Stimulated activated CD8-positive, alpha-beta memory T cell treated with anti-CD3 and anti-CD28 coated beads, Interleukin-15, amount 100 ng/mL, for 24 hours (primary cell): ENCODE data around the gene SLC8A1.

Experiments used
- DNase-seq: peaks from one replicate; pipeline ENCODE4 v3.0.0-alpha.2; 2020; ENCODE audit warnings: low read depth

Gene SLC8A1

DNA sequence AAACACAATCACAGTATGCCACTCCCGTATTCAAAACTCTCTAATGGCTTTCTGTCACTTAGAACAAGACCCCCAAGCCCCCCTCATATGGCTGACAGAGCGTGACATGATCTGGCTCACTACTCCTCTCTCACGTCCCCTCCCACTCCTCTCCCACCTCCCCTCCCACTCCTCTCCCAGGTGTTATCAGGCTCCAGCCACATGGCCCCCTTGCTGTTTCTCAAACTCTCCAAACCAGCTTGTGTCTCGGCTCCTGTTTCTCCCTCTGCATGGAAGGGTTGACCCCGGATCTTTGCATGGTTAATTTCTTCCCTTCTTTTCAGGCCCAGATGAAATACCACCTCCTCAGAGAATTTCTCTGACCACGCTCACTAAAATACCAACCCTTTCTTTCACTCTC, 180.8 kb downstream of the SLC8A1 start:
- no peak for DNase-seq

DNA sequence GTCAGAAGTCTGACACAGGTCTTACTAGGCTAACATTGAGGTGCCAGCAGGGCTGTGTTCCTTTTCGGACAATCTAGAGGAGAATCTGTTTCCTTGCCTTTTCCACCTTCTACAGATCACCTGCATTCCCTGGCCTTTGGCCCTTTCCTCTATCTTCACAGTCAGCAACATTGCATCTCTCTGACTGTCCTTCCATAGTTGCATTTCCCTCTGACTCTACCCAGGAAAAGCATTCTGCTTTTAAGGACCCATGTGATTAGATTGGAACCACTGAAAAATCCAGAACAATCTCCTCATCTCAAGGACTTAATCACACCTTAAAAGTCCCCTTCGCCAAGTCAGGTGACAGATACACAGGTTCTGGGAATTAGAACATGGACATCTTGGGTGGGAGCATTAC, 181.5 kb downstream of the SLC8A1 start:
- no peak for DNase-seq

DNA sequence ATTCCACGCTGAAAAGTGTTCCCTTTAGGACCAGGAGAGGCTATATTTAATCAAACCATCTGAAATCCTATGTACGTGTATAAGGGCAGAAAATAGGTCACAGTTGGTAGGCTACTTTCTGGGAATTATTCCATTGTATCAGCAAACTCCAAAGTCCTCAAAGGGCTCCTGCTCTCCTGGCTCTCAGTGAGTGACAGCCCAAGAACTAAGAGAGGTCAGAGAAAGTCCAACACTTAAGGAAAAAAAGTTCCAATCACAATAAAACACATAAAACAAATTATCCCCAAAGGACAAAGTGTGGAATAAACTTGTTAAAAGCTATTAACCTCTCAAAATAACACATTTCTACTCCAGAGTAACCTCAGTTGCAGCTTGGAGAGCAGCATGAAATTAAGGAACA, 183.3 kb downstream of the SLC8A1 start:
- DNase-seq, result no peak

DNA sequence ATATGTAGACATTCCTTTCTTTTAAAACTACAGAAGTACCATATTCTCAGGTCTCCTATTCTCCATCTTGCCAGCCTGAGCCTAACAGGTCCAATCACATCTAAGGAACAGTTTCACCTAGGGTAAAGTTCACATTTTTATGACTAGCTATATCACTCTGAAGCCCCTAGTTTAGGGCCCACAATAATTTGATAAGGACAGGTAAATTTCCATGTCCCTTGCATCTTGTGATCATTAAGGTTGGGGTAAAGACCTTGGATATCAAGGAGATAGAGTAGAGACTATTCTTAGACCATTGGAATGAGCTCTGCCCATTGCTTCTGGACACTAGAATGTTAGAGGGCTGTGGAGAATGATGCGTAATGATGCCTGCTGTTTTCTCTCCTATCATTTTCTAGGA, 185.7 kb downstream of the SLC8A1 start:
- no peak for DNase-seq

DNA sequence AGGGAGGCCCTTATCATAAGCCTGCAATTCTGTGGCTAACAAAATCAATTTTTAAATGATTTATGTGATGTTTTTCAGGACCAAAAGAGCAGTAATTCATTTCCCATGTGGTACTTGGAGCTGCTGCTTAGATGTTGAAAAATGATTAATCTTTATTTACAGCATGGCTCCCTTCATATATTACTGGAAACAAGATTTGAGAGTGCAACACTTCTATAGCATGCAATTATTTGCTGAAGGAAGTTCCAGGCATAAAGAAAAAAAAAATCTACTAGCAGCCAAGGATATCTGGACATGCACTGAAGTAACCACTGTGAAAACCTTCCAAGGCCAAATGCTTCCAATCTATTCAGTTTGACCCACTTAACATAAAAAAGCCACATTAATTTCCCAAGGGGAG, 186.3 kb downstream of the SLC8A1 start:
- DNase-seq, result no peak

DNA sequence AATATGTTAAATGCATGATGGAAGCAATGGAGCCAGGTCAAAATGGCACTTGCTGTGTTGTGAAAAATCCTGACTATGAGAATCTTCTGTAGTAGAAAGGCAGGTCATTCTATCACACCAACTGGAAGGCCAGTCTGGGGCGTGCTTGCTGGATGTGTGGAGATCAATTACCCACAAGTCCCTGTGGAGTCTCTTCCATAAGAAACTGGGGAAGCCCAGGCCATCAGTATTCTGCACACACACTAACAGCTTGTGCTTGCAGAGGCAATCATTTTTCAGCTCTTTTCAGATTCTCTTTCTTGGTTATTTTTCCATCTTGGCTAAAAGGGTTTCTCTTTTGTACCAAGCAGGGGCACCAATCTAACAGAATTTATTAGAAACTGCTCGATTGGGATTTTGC, 190.8 kb downstream of the SLC8A1 start:
- no peak for DNase-seq

DNA sequence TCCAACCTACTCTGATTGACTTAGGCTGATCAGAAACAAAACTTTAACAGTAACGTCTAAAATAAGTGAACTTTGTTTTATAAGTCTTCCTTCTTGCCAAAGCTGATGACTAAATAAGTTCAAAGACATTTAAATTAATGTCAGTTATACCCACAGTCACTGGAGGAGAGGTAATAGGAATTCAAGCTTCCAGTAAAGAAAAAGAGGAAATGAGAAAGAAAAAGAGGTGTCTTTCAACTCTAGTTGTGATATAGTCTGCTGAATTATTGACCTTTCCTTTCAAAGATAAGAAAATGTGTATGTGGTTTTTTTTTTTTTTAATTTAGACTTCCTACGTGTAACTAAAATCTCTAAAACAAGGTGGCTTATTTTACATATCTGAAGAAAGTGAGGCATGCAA, 191.5 kb downstream of the SLC8A1 start:
- no peak for DNase-seq

DNA sequence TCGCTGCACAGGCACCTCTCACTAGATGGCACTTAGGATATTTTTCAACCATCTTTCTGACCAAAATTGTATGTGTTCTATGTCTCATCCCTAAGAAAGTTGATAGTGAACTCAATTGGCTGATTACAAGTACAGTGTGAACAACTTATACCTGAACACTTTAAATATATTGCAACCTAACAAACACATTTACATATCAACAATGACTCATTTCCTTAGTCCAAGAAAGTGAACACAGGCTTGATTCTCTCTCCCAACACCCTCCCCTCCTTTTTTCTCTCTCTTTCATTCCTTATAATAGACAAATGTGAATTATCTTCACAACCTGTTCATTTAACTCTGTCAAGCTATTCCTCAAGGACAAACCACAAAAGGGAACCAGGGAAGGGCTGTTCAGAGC, 192.0 kb downstream of the SLC8A1 start:
- no peak for DNase-seq

DNA sequence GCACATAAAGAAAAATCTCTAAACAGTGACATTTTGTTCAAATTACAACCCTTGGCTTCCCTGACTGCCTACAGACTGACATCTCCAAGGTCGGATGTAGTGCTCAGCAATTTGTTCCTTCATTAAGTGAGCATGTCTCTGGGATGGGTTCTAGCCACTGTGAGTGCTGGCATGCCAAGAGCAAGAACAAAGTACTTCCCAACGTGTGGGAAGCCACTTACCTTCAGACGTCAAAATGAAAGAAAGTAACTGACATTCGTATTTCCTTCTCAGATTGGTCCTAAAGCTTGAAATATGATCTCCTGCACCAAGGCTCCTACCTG, 193.8 kb downstream of the SLC8A1 start:
- no peak for DNase-seq

DNA sequence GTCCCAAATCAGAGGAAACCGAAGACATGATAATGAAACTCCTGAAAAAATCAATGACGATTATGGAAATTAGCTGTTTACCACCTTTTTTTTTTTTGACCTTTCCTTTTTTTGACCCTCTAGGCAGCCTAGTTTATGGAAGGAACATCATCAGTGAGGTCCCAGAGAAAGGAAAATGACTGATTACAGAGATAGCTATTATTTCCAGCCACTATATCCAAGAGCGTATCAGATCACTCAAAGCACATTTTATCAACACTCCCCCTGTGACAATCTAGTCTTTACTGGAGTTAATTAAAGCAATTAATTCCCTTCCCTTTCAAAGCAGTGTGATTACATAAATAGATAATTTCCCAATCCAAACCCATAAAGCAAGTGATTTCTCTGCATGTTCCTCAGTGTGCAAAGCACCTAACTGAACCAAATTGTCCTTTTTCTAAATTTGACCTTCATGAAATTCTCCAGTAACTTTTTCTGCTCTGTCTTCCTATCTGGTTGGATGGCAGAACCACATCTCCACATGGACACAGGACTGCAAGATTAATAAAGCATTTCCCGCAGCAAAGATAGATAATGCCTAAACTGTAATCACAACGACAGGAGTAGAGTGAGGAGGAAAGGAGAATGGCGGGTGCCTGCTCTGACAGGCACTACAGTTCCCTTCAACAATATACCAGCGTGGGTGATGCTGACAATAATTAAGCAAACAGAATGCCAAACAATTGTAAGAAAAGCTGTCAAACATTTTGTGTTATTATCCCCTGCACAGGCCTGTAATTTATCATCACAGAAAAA, 194.4 kb downstream of the SLC8A1 start:
- no peak for DNase-seq

DNA sequence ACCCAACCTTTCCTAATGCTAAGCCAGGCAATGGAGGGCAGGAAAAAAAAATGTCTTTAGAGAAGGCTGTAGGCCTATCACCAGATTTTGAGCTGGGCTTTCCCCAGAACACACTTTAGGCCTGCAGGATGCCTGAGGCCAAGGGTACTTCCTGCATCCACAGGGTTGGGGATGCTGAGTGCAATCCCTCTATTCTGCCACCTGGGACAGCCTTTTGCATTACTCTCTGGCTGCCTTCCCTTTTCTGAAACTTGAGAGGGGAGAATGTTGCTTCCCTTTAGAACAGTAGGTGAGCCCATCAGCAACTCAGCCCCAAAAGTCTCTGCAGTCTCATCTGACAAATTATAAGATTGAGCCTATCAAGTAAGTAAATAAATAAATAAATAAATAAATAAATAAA, 195.2 kb downstream of the SLC8A1 start:
- DNase-seq, result no peak

DNA sequence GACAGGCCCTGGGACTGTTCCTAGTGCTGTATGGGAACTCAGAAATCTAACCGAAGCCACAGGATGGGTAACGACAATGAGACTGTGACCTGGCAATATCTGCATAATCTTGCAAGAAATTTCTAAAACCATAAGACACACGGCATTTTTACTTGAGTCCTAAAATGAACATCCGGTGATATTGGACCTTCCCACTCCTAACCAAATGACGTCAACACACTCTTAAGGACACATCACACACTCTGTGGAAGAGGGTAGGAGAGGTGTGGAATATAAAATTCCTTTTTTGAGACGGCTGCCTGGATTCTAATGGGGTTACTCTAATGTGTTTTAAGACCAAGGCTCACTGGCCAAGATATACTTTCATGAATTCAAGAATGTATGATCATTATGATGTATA, 195.9 kb downstream of the SLC8A1 start:
- no peak for DNase-seq

DNA sequence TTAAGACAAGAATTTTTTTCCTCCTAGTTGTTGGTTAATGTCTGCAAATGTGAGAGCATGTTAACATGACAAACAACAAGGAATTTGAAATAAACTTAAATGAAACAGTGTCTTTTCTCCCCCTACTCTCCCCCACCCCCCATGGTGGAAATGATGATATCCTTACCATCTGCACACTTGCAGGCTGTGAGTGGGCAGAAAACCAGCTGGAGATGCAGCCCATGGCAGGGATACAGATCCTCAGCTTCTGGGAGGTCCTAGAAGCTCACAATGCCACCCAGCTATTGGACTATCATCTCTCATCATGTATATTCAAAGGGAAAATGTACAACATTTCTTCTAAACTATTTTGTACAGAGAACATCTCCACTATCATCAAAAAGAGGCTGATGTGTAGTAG, 196.8 kb downstream of the SLC8A1 start:
- no peak for DNase-seq

DNA sequence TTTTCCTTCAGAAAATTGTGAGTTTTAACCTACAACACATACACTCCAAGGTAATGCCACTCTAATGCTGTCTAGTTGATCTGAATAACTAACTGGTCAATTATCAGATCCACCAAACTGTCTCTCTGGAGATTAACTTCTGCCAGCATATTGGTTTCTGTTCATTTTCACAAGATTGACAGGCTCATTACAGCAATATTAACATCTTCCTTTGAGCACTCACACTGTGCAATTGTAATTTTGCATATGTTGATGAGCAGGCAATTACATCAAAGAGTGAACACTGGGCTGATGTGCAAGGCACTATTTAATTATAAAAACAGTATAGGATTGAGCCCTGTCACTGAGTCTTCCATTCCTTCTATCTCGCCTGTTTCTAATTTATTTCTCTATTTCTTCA, 197.3 kb downstream of the SLC8A1 start:
- no peak for DNase-seq

DNA sequence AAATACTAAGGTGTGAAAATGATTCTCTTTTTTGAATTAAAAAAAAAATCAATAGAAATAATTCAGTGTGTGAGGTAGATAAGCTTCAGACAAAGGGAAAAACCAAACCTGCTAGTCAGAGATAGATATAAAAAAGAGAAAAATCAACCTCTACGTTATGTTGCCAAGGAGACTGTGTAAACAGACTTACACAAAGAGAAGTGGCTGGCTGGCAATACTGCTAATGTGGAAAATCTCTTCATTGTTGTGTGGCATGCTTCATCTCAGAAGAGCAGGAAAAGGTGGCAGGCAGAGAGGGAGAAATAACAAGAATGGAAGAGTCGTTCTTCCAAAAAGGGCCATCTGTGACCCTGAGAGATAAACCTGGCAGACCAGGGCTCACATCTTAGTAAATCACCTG, 200.8 kb downstream of the SLC8A1 start:
- no peak for DNase-seq

DNA sequence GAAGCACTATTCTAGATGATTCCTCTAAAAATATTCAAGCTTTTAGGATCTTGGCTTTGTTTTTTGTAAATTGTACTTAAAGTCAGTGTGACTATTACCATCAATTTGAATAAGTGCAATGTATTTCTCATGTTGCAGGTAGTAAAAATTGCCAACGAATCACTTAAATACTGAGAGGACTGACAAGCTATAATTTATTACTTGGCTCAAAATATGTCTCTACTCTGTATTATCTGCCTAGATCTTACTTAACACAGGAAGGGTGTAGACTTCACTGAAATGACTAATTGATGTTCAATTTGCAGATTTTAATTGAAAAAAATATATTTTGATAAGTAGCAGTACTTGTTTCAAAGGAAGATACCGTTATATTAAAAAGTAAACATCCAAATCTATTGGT, 202.3 kb downstream of the SLC8A1 start:
- DNase-seq, result no peak

DNA sequence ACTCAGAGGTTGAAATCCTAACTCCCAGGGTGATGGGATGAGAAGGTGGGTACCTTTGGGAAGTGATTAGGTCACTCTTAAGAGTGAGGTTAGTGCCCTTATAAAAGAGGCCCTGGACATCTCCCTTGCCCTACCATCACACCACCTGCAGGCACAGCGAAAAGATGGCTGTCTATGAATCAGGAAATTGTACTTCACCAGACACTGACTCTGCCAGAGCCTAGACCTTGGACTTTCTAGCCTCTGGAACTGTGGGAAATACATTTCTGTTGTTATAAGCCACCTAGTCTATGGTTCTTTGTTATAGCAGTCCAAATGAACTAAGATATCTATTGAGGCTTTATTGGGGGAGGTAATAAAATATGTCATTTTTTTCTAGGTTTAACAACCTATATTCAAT, 203.6 kb downstream of the SLC8A1 start:
- DNase-seq, result no peak

DNA sequence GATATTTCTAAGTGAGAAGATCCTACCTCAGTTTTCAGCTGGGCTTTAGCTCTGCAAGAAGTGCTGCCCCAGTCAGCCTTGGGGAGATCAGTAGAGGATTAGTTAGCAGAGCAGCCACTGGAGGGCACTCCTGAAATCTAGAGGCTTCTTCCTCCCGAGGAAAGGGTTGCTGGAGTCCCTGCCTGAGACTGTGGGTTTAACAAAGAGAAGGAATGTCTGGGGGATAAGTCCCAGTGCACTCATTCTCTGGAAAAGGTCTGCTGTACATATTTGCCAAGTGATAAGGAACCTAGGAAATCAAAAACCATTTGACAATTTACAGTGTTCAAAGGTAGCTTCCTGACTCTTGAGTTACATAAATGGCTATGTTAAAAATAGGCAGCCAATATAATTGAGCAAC, 207.2 kb downstream of the SLC8A1 start:
- no peak for DNase-seq

DNA sequence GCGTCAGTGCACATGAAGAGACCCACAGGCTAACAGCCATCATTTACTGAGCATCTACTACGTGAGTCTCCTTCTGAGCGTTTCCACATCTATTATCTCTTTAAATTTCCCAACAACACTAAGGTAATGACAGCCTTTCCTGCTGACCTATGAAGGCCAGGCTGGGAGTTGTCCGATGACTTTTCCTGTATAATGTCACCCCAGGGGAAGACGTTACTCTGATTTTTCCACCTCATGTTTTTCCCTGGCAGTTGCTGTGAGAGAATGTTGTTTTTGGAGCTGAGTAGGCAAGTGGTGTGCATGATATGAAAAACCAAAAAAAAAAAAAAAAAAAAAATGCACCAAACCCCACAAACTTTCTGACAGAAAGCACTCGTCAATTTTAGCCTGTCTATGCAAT, 207.6 kb downstream of the SLC8A1 start:
- DNase-seq, result no peak

DNA sequence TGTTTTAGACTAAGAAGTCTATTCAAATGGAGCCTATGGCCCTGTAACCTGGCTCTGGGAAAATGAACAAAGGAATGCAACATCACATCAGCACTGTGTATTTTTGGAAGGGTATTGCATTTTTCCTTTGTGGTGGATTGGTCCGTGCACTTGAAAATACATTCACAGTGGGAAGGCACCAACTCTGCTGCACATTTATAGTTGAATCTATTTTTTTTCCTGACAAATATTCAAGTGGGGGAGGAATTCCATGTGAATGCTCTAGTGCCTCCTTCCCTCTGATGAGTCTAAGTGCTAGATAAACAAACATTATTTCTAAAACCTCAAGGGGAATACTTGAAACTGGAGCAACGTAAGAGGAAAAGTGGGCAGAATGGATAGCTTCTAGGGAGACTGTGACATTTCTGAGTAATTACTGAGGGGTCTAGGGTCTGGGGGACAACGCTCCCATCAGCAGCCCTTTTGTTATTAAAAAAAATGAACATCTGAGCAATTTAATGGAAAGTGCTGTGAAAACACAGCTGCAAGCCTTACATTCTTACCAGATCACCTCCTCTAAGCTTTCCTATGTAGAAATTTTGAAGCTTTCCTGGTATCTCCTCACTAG, 208.2 kb downstream of the SLC8A1 start:
- no peak for DNase-seq

DNA sequence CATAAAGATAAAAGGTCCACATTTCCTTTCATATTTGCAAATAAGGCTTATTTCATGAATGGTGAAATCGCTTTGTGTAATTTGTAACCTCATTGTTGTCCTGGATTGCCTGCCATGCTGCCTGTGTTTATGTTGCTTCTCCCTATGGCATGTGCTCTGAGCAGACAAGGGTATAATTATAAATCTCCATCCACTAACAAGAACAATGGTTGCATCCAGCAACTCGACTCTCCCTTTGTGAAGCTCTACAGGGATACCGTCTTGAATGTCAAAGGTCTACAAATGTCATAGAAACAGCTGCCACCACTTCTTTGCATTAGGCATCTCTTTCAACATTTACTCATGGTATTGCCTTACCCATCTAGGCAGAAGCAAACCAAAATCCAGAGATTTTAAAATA, 209.6 kb downstream of the SLC8A1 start:
- no peak for DNase-seq

DNA sequence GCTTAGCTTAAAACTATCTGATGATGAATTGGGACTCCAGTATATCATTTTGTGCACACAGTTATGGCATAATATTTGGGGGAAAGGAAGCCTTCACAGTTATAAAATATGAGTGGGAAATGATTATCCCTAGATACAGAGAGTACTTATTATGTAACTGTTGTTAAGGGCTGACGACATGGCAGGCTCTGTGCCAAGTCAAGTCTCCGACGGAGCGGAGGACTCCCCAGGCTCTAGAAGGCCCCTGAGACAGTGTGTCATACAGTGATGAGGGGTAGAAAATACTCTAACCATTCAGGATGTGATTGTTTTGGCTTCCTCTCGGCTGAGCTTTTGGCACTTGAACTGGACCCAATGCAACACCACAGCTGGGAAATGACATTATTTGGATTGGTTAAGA, 211.8 kb downstream of the SLC8A1 start:
- no peak for DNase-seq

DNA sequence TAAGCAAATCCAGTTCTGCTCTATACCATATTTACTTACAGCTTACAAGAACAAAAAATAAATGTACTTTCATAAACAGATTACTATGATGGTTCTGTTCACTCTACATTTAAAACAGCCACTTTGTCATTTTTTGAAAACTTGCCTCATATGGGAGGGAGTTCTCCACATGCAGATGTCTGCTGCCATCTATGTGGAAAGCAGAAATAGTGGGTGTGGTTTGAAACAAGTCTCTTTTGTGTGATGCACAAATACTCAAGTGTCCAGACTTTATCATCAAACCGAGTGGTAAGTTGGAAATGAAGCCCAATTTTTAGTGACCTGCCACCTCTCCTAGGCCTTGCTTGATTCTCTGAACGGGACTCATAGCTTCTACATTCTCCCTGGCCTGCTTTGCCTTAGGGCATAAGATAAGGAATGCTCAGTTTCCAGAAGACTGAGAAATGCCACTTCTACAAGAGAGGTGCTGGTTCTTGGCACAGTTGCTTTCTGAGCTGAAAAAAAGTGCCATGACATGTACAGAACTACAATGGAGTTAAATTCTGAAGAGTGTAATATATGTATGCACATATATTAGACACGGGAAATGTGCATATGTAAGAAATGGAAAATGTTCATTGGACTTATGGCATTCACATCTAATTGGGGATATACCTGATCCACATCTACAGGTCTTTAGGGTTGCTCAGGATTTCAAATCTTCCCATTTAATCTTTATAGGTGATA, 221.0 kb downstream of the SLC8A1 start:
- DNase-seq, result no peak

DNA sequence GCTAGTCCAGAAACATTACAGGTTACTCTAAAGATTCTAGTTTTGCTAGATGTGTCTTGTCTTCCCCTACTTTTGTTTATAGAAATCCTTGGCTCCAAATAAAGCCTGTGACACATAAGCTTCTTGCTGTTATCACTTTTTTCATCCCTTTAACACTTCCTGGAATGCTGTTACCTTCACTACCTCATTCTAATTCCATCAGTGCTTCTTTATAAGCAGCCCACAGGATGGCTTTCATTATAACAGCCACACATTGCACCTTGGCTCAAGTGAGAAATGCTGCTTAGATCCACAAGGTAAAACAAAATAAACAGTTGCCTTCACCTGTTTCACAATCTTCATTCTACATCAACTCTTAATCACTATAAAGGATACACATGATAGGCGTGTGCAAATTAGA, 221.7 kb downstream of the SLC8A1 start:
- no peak for DNase-seq
